Measurements from ENCODE around the gene C19orf18. TPM values are rescaled to one million over a fixed set of nuclear protein-coding genes. Genes with fewer than 3 reads are reported as not detected.

Gene C19orf18
- total RNA-seq, 2 donors from 2014 or later: 0.40 to 0.51 TPM

DNA sequence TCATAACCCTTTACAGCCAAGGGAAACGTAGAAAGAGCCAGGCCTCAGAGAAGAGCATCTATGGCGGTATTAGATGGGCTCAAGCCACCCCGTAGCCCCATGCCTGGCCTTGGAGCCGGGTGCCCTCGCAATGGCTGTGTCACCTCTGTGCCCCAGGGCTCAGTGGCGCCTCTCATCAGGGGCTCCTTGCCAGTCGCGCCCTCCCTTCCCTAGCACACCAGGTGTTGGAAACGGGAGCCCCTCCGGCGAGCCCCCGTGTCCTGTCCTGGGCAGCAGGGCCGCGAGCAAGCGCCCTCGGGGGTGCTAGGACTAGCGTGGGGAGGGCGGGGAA lies 27.3 kb downstream of the C19orf18 start:
- peaks cover 46% of the 10 kb centered on the region for H3K9me3 ChIP-seq (ENCODE audit: control insufficient read depth, low read length)
- H3K36me3 ChIP-seq (ENCODE audit: control insufficient read depth, insufficient read depth, low read length): peaks cover 33% of the 10 kb centered on the region
- no peaks in the 10 kb centered on the region for H3K27me3 ChIP-seq (ENCODE audit: control insufficient read depth, insufficient read depth, low read length, poor library complexity, severe bottlenecking)
- H3K36me3 Mint-ChIP-seq (ENCODE audit: low read depth): peaks cover 37% of the 10 kb centered on the region
- TF ChIP-seq, protein P1, sequence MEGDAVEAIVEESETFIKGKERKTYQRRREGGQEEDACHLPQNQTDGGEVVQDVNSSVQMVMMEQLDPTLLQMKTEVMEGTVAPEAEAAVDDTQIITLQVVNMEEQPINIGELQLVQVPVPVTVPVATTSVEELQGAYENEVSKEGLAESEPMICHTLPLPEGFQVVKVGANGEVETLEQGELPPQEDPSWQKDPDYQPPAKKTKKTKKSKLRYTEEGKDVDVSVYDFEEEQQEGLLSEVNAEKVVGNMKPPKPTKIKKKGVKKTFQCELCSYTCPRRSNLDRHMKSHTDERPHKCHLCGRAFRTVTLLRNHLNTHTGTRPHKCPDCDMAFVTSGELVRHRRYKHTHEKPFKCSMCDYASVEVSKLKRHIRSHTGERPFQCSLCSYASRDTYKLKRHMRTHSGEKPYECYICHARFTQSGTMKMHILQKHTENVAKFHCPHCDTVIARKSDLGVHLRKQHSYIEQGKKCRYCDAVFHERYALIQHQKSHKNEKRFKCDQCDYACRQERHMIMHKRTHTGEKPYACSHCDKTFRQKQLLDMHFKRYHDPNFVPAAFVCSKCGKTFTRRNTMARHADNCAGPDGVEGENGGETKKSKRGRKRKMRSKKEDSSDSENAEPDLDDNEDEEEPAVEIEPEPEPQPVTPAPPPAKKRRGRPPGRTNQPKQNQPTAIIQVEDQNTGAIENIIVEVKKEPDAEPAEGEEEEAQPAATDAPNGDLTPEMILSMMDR (conservative IDR thresholded peaks at IDR 0.05): no peak
- H3K4me3 ChIP-seq (ENCODE audit: low read length): peak overlapping the region; percentile 96
- no peak for DNase-seq
- peaks cover 8% of the 10 kb centered on the region for H3K27me3 Mint-ChIP-seq (ENCODE audit: insufficient read depth)
- H3K9ac ChIP-seq (ENCODE audit: extremely low read depth, low read length, poor library complexity, severe bottlenecking): peak overlapping the region; percentile 80
- peaks cover 74% of the 10 kb centered on the region for H3K9me3 Mint-ChIP-seq
- H3K27ac ChIP-seq (ENCODE audit: low read depth, low read length): peak overlapping the region; percentile 72
- no peaks in the 10 kb centered on the region for H3K4me1 ChIP-seq (ENCODE audit: control insufficient read depth, insufficient read depth, low read length)
- H3K4me3 Mint-ChIP-seq: peak overlapping the region; percentile 90
- 1 to 4% methylated on average over 3 to 18 of the region's 18 CpGs for WGBS, 2 experiments (ENCODE audit: insufficient coverage in 1 of 2, insufficient read length in 1 of 2)
- H3K4me1 Mint-ChIP-seq: peaks cover 9% of the 10 kb centered on the region
- H3K27ac Mint-ChIP-seq: no peak overlapping the region

DNA sequence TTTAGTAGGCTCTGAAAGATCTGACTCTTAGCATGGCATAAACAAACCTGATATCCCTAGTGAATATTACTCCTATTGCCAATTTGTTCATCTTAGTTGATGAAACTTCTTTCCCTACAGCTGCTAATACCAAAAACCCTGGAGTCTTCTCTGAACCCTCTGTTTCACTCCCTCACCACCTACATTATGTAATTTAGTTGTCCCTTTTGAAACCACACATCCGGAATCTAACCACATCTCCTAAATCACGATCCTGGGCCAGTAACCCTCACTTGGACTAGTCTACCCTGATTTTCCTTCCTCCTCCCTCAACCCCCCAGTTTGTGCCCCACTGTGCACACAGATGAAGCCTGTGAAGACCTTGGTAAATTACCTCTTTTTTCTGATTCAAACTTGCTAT lies 28.0 kb downstream of the C19orf18 start:
- peaks cover 75% of the 10 kb centered on the region for H3K9me3 Mint-ChIP-seq
- peak overlapping the region; percentile 90 for H3K4me3 Mint-ChIP-seq

GRCh38 chr19:57941593-57941992 lies 32.7 kb downstream of the C19orf18 start:
- peaks cover 7% of the 10 kb centered on the region for H3K4me1 Mint-ChIP-seq
- WGBS, 2 experiments (ENCODE audit: insufficient coverage in 1 of 2, insufficient read length in 1 of 2): 86 to 97% methylated on average over 2 to 3 of the region's 3 CpGs
- Histone ChIP-seq H3K4me1 (ENCODE audit: control insufficient read depth, insufficient read depth, low read length) (no peaks in the 10 kb centered on the region), H3K4me3 (ENCODE audit: low read length) (no peak overlapping the region), H3K9ac (ENCODE audit: extremely low read depth, low read length, poor library complexity, severe bottlenecking) (no peak overlapping the region), H3K27ac (ENCODE audit: low read depth, low read length) (no peak overlapping the region), H3K27me3 (ENCODE audit: control insufficient read depth, insufficient read depth, low read length, poor library complexity, severe bottlenecking) (no peaks in the 10 kb centered on the region), H3K9me3 (ENCODE audit: control insufficient read depth, low read length) (peaks cover 60% of the 10 kb centered on the region), H3K36me3 (ENCODE audit: control insufficient read depth, insufficient read depth, low read length) (peaks cover 67% of the 10 kb centered on the region)
- H3K36me3 Mint-ChIP-seq (ENCODE audit: low read depth): peaks cover 77% of the 10 kb centered on the region
- peaks cover 78% of the 10 kb centered on the region for H3K9me3 Mint-ChIP-seq
- H3K27ac Mint-ChIP-seq: no peak overlapping the region
- no peak for DNase-seq
- H3K4me3 Mint-ChIP-seq: no peak overlapping the region
- TF ChIP-seq, protein P1 (conservative IDR thresholded peaks at IDR 0.05): no peak
- H3K27me3 Mint-ChIP-seq (ENCODE audit: insufficient read depth): no peaks in the 10 kb centered on the region

More for the DNA sequence above, 28.0 kb downstream of the C19orf18 start:
- Histone ChIP-seq H3K9ac (ENCODE audit: extremely low read depth, low read length, poor library complexity, severe bottlenecking) (peak overlapping the region; percentile 80), H3K36me3 (ENCODE audit: control insufficient read depth, insufficient read depth, low read length) (peaks cover 40% of the 10 kb centered on the region), H3K27me3 (ENCODE audit: control insufficient read depth, insufficient read depth, low read length, poor library complexity, severe bottlenecking) (no peaks in the 10 kb centered on the region), H3K4me1 (ENCODE audit: control insufficient read depth, insufficient read depth, low read length) (no peaks in the 10 kb centered on the region), H3K27ac (ENCODE audit: low read depth, low read length) (no peak overlapping the region), H3K9me3 (ENCODE audit: control insufficient read depth, low read length) (peaks cover 46% of the 10 kb centered on the region), H3K4me3 (ENCODE audit: low read length) (peak overlapping the region; percentile 96)
- 88 to 95% methylated on average over 2 of the region's 2 CpGs for WGBS, 2 experiments (ENCODE audit: insufficient coverage in 1 of 2, insufficient read length in 1 of 2)
- TF ChIP-seq, protein P1 (conservative IDR thresholded peaks at IDR 0.05): no peak
- Mint-ChIP-seq H3K27me3 (ENCODE audit: insufficient read depth) (peaks cover 7% of the 10 kb centered on the region), H3K27ac (no peak overlapping the region), H3K4me1 (peaks cover 9% of the 10 kb centered on the region), H3K36me3 (ENCODE audit: low read depth) (peaks cover 45% of the 10 kb centered on the region)
- no peak for DNase-seq
